8988T (cell line): ENCODE measurements around the gene TRAFD1.
A peak's percentile ranks its signal among the peaks of the same experiment; 100 is the strongest.
"Not testable (repeated sequence)": the region's sequence is repeated elsewhere in the genome, so short reads cannot be mapped to it uniquely, and the experiment has no call there.

Source experiments
- DNase-seq: peaks from one replicate; pipeline ENCODE4 v3.0.0; 2011

Gene TRAFD1

GRCh38 chr12:112125250-112125999, at the start of gene TRAFD1:
Gene TRAFD1 (plus strand): TSS chr12:112125560. CDS start chr12:112130523, 4,963 bp downstream.
- DNase-seq: peak; percentile 93

- DNase-seq: no peak
Observed at GRCh38 chr12:112087055-112087850, 38.1 kb upstream of the TRAFD1 start.

- no peak for DNase-seq
Observed at GRCh38 chr12:112087851-112088250, 37.5 kb upstream of the TRAFD1 start.

- no peak for DNase-seq
Observed at GRCh38 chr12:112091563-112091962, 33.8 kb upstream of the TRAFD1 start.

- DNase-seq: no peak
Observed at GRCh38 chr12:112096070-112096469, 29.3 kb upstream of the TRAFD1 start.

- no peak for DNase-seq
Observed at GRCh38 chr12:112096667-112097066, 28.7 kb upstream of the TRAFD1 start.

- no peak for DNase-seq
Observed at GRCh38 chr12:112097641-112098040, 27.7 kb upstream of the TRAFD1 start.

- not testable (repeated sequence) for DNase-seq
Observed at GRCh38 chr12:112100500-112100899, 24.9 kb upstream of the TRAFD1 start.

- DNase-seq: no peak
Observed at GRCh38 chr12:112102127-112102526, 23.2 kb upstream of the TRAFD1 start.

- DNase-seq: not testable (repeated sequence)
Observed at GRCh38 chr12:112102746-112103145, 22.6 kb upstream of the TRAFD1 start.

GRCh38 chr12:112103758-112104503, 21.4 kb upstream of the TRAFD1 start:
- no peak for DNase-seq

- DNase-seq: no peak
Observed at GRCh38 chr12:112105891-112106290, 19.5 kb upstream of the TRAFD1 start.

GRCh38 chr12:112107306-112108201, 17.8 kb upstream of the TRAFD1 start:
- DNase-seq: no peak

GRCh38 chr12:112108202-112109079, 16.9 kb upstream of the TRAFD1 start, which contains the start of gene NAA25:
Gene NAA25 (minus strand): TSS chr12:112108783. CDS start chr12:112108773, 10 bp downstream.
- peak; percentile 81 for DNase-seq

- DNase-seq: not testable (repeated sequence)
Observed at GRCh38 chr12:112110787-112111662, 14.3 kb upstream of the TRAFD1 start.

- no peak for DNase-seq
Observed at GRCh38 chr12:112111931-112112330, 13.4 kb upstream of the TRAFD1 start.

- DNase-seq: no peak
Observed at GRCh38 chr12:112112409-112113133, 12.8 kb upstream of the TRAFD1 start.

- DNase-seq: no peak
Observed at GRCh38 chr12:112115259-112116045, 9.9 kb upstream of the TRAFD1 start.
